ENCODE measurements around the gene CSF1R.

DNA sequence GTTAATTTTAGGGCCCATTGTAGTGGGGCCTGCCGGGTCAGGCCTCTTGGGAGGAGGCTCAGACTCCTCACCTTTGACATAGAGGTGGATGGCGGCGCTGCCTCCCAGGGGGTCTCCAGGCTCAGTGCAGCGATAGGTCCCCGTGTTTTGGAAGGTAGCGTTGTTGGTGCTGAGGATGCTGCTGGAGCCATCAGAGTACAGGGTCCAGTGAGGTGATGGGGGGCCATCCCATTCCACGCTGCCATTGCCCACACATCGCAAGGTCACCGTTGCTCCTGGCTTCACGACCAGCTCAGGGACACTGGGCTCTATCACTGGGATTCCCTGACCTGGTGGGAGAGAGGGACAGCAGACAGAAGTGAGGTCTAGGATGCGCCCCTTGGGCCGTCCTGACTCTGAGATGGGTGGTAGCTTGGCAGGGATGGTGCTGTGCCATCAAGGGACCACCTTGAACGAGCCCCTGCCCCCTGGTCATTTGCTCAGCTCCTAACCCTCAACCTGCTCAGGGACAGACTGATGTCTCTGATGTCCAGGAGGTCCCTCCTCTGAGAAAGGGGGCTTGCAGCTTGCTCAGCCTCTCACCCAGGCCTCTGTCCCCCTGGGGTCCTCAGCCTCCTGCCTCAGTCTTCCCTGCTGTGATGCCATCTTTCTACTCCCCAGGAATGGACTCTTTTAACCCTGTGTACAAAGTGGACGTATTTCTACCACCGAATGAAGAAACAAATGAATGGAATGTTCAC lies 5.5 kb downstream of the CSF1R start:
- TF ChIP-seq CTCF (IDR thresholded peaks at IDR 0.05; ENCODE audit: low read depth, low read length) (no peak), EZH2phosphoT487 (IDR thresholded peaks at IDR 0.05; ENCODE audit: low read depth) (no peak)
